OCI-LY7 (cell line): ENCODE data around the gene OTOP1. TPM values are rescaled to one million over a fixed set of nuclear protein-coding genes. Genes with fewer than 3 reads are reported as not detected.
"Not testable (repeated sequence)": the region's sequence is repeated elsewhere in the genome, so short reads cannot be mapped to it uniquely, and the experiment has no call there.

Experiments
- BruUV-seq: library from RNA; stranded (reverse); fragments of 400-500 nt; replicated peaks from 2 replicates; lab custom pipeline; 2021; lab: Mats Ljungman, UMichigan
- CTCF ChIA-PET: fragments of 300-600 bp; sonication (Branson Sonifier 250); formaldehyde crosslinking; loops from one replicate; lab custom pipeline; 2022; ENCODE audit warnings: antibody characterized with exemption; ENCODE audit not compliant: unreplicated experiment; lab: Charles Lee
- POLR2A ChIA-PET: fragments of 300-600 bp; sonication (Branson Sonifier 250); formaldehyde crosslinking; loops from one replicate; lab custom pipeline; 2022; ENCODE audit warnings: antibody characterized with exemption; lab: Charles Lee
- DNase-seq: peaks from one replicate; pipeline ENCODE4 v3.0.0-alpha.2; 2015; ENCODE audit warnings: low spot score
- H2AFZ ChIP-seq: fragments of 200-600 bp; sonication (generic), shearing (Covaris generic); 2 replicates; pipeline ENCODE4 v1.6.1; 2014; ENCODE audit warnings: mild to moderate bottlenecking, antibody characterized with exemption, low read length, moderate library complexity
- H3K27ac ChIP-seq: fragments of 200-600 bp; sonication (generic); 2 replicates; pipeline ENCODE4 v1.5.1; 2014; ENCODE audit warnings: mixed run types, low read depth, mild to moderate bottlenecking, moderate library complexity, low read length, inconsistent platforms; ENCODE audit not compliant: poor library complexity, severe bottlenecking
- H3K36me3 ChIP-seq: fragments of 200-600 bp; sonication (generic); 2 replicates; pipeline ENCODE4 v1.6.1; 2014; ENCODE audit warnings: mild to moderate bottlenecking, antibody characterized with exemption, low read length, moderate library complexity, mixed read lengths; ENCODE audit not compliant: insufficient read depth
- H3K4me1 ChIP-seq: fragments of 200-600 bp; sonication (generic); 2 replicates; pipeline ENCODE4 v1.5.1; 2014; ENCODE audit warnings: mild to moderate bottlenecking, low read length; ENCODE audit not compliant: insufficient read depth, poor library complexity, severe bottlenecking
- H3K4me2 ChIP-seq: fragments of 200-600 bp; sonication (generic); 2 replicates; pipeline ENCODE4 v1.6.1; 2014; ENCODE audit warnings: mild to moderate bottlenecking, low read length
- H3K4me3 ChIP-seq: fragments of 200-600 bp; sonication (generic); 2 replicates; pipeline ENCODE4 v1.5.1; 2014; ENCODE audit warnings: mild to moderate bottlenecking, low read depth, low read length; ENCODE audit not compliant: poor library complexity, severe bottlenecking
- H3K79me2 ChIP-seq: fragments of 200-600 bp; sonication (generic); 2 replicates; pipeline ENCODE4 v1.6.1; 2016; ENCODE audit warnings: low read depth, mild to moderate bottlenecking, low read length, moderate library complexity, mixed read lengths; ENCODE audit not compliant: insufficient read depth
- H3K9me2 ChIP-seq: fragments of 200-600 bp; sonication (generic); 2 replicates; pipeline ENCODE4 v1.6.1; 2016; ENCODE audit warnings: mild to moderate bottlenecking, low read length, mixed read lengths; ENCODE audit not compliant: insufficient read depth
- H3K9me3 ChIP-seq: fragments of 200-600 bp; sonication (generic); 2 replicates; pipeline ENCODE4 v1.6.1; 2014; ENCODE audit warnings: mild to moderate bottlenecking, mixed run types, low read length, mixed read lengths
- H4K20me1 ChIP-seq: fragments of 200-600 bp; sonication (generic); 2 replicates; pipeline ENCODE4 v1.6.1; 2014; ENCODE audit warnings: mild to moderate bottlenecking, antibody characterized with exemption, low read length, moderate library complexity, mixed read lengths; ENCODE audit not compliant: insufficient read depth
- intact Hi-C: fragments of 100-400 bp; cut with micrococcal nuclease; formaldehyde crosslinking; loops from one replicate; pipeline ENCODE4 v1.10.0; 2022; ENCODE audit not compliant: unreplicated experiment
- total RNA-seq, 2 experiments: library from RNA; depleted of rRNA in 1 of 2; stranded (reverse); fragments of >200 nt in 1 of 2; shearing (Covaris generic) in 1 of 2; gene quantifications; 2 replicates each; pipeline ENCODE4 v1.2.3, GENCODE V29; 2014 to 2022
- TF ChIP-seq, protein P1 (sequence below): fragments of 200-600 bp; sonication (generic); conservative IDR thresholded peaks from 2 replicates; pipeline ENCODE4 v1.5.1; 2014; ENCODE audit warnings: mild to moderate bottlenecking, antibody characterized with exemption, low read length, moderate library complexity, mixed read lengths

Gene OTOP1
- total RNA-seq, 2 experiments from 2014 or later: not detected

- H3K9me3 ChIP-seq, BruUV-seq, H3K9me2 ChIP-seq, CTCF ChIA-PET, H3K4me2 ChIP-seq, H4K20me1 ChIP-seq, H3K4me3 ChIP-seq, H2AFZ ChIP-seq, H3K27ac ChIP-seq, POLR2A ChIA-PET, H3K79me2 ChIP-seq, H3K36me3 ChIP-seq: not testable (repeated sequence)
- TF ChIP-seq, protein P1, sequence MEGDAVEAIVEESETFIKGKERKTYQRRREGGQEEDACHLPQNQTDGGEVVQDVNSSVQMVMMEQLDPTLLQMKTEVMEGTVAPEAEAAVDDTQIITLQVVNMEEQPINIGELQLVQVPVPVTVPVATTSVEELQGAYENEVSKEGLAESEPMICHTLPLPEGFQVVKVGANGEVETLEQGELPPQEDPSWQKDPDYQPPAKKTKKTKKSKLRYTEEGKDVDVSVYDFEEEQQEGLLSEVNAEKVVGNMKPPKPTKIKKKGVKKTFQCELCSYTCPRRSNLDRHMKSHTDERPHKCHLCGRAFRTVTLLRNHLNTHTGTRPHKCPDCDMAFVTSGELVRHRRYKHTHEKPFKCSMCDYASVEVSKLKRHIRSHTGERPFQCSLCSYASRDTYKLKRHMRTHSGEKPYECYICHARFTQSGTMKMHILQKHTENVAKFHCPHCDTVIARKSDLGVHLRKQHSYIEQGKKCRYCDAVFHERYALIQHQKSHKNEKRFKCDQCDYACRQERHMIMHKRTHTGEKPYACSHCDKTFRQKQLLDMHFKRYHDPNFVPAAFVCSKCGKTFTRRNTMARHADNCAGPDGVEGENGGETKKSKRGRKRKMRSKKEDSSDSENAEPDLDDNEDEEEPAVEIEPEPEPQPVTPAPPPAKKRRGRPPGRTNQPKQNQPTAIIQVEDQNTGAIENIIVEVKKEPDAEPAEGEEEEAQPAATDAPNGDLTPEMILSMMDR: peak; percentile 66
- intact Hi-C loops: loop anchor here (10.0 kb wide), 1 partner anchor 161 kb away; no protein-coding TSS in a partner anchor
- peaks cover 21% of the 10 kb centered on the region for H3K4me1 ChIP-seq
- peak; percentile 65 for DNase-seq
Measured at GRCh38 chr4:4145622-4146021, 81.1 kb downstream of the OTOP1 start.

- BruUV-seq, H3K9me2 ChIP-seq, H3K27ac ChIP-seq, POLR2A ChIA-PET, H2AFZ ChIP-seq, H3K4me2 ChIP-seq, H3K36me3 ChIP-seq, H3K4me1 ChIP-seq, H4K20me1 ChIP-seq, CTCF ChIA-PET, DNase-seq, H3K79me2 ChIP-seq, H3K9me3 ChIP-seq, H3K4me3 ChIP-seq: not testable (repeated sequence)
- intact Hi-C loops: loop anchor here (10.0 kb wide), 1 partner anchor 159 kb away; no protein-coding TSS in a partner anchor
Measured at GRCh38 chr4:4143376-4143775, 83.4 kb downstream of the OTOP1 start.

- POLR2A ChIA-PET, H4K20me1 ChIP-seq, H3K36me3 ChIP-seq, H3K4me3 ChIP-seq, DNase-seq, H3K9me3 ChIP-seq, H3K79me2 ChIP-seq, H3K4me2 ChIP-seq, H3K27ac ChIP-seq, CTCF ChIA-PET, H2AFZ ChIP-seq, H3K9me2 ChIP-seq, H3K4me1 ChIP-seq, BruUV-seq: not testable (repeated sequence)
- intact Hi-C loops: loop anchor here (10.0 kb wide), 1 partner anchor 158 kb away; no protein-coding TSS in a partner anchor
Measured at GRCh38 chr4:4142679-4143078, 84.0 kb downstream of the OTOP1 start.

- DNase-seq, H3K4me2 ChIP-seq, BruUV-seq, H3K4me3 ChIP-seq, H3K9me2 ChIP-seq, H3K79me2 ChIP-seq, H3K9me3 ChIP-seq, CTCF ChIA-PET, H4K20me1 ChIP-seq, H3K36me3 ChIP-seq, H2AFZ ChIP-seq, H3K27ac ChIP-seq, H3K4me1 ChIP-seq, POLR2A ChIA-PET: not testable (repeated sequence)
- intact Hi-C loops: loop anchor here (10.0 kb wide), 1 partner anchor 156 kb away; no protein-coding TSS in a partner anchor
Measured at GRCh38 chr4:4141186-4141585, 85.5 kb downstream of the OTOP1 start.

Other genes with a start within 250 kb of the OTOP1 start
- 11.2 and 13.9 TPM in 2 replicates for gene TMEM128, start 21.3 kb upstream of the OTOP1 start, total RNA-seq (2014; rRNA removed; shearing (Covaris generic))
- 17.8 and 20.6 TPM in 2 replicates for gene TMEM128, start 21.3 kb upstream of the OTOP1 start, total RNA-seq (2022)
- gene LYAR, start 63.2 kb upstream of the OTOP1 start, total RNA-seq (2014; rRNA removed; shearing (Covaris generic)): 58.8 and 86.8 TPM in 2 replicates
- 55.0 and 58.5 TPM in 2 replicates for gene LYAR, start 63.2 kb upstream of the OTOP1 start, total RNA-seq (2022)
- 6.5 and 9.9 TPM in 2 replicates for gene ZBTB49, start 63.3 kb upstream of the OTOP1 start, total RNA-seq (2014; rRNA removed; shearing (Covaris generic))
- gene ZBTB49, start 63.3 kb upstream of the OTOP1 start, total RNA-seq (2022): 8.7 and 12.8 TPM in 2 replicates
- gene NSG1, start 160.2 kb upstream of the OTOP1 start, total RNA-seq (2014; rRNA removed; shearing (Covaris generic)): 28.8 and 38.8 TPM in 2 replicates
- 35.5 and 36.6 TPM in 2 replicates for gene NSG1, start 160.2 kb upstream of the OTOP1 start, total RNA-seq (2022)